ENCODE data around the gene MKRN2. TPM values are rescaled to one million over a fixed set of nuclear protein-coding genes. Genes with fewer than 3 reads are reported as not detected.

The MKRN2 gene
- total and polyA plus RNA-seq, 7 donors = 17.2 to 35.5 (median 21.2) TPM

GRCh38 chr3:12585181-12585580, 28.3 kb downstream of the MKRN2 start:
- Histone ChIP-seq H3K36me3 (ENCODE audit: insufficient read depth in 1 of 2, low read depth in 1 of 2) (peaks cover 3 to 98% of the 10 kb centered on the region in 2 donors), H3K9me3 (no peaks in the 10 kb centered on the region)

GRCh38 chr3:12585970-12586369, 29.1 kb downstream of the MKRN2 start:
- no peaks in the 10 kb centered on the region for H3K27me3 ChIP-seq (ENCODE audit: insufficient read depth in 3 of 3, low read length in 2 of 3)
- 43 to 58% (median 51%) methylated on average over 5 of the region's 5 CpGs for WGBS, 3 donors
- intact Hi-C loops (cut with DNase I) = no loop called here
- DNase-seq (no peak), ATAC-seq (no peak)
- peaks cover 24% of the 10 kb centered on the region for H3K4me1 ChIP-seq
- H3K4me3 ChIP-seq = no peak overlapping the region
- TF ChIP-seq, protein P1, sequence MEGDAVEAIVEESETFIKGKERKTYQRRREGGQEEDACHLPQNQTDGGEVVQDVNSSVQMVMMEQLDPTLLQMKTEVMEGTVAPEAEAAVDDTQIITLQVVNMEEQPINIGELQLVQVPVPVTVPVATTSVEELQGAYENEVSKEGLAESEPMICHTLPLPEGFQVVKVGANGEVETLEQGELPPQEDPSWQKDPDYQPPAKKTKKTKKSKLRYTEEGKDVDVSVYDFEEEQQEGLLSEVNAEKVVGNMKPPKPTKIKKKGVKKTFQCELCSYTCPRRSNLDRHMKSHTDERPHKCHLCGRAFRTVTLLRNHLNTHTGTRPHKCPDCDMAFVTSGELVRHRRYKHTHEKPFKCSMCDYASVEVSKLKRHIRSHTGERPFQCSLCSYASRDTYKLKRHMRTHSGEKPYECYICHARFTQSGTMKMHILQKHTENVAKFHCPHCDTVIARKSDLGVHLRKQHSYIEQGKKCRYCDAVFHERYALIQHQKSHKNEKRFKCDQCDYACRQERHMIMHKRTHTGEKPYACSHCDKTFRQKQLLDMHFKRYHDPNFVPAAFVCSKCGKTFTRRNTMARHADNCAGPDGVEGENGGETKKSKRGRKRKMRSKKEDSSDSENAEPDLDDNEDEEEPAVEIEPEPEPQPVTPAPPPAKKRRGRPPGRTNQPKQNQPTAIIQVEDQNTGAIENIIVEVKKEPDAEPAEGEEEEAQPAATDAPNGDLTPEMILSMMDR (IDR thresholded peaks at IDR 0.05) = no peak
- H3K27ac ChIP-seq = peak overlapping the region; percentile 64
- H3K9me3 ChIP-seq = no peaks in the 10 kb centered on the region
- H3K36me3 ChIP-seq (ENCODE audit: insufficient read depth in 1 of 2, low read depth in 1 of 2) = peaks cover 3 to 98% of the 10 kb centered on the region in 2 donors

More at GRCh38 chr3:12585181-12585580, 28.3 kb downstream of the MKRN2 start:
- 83 to 88% (median 84%) methylated on average over 3 of the region's 3 CpGs for WGBS, 3 donors
- intact Hi-C loops (cut with DNase I) = no loop called here
- DNase-seq = no peak
- Histone ChIP-seq H3K27me3 (ENCODE audit: insufficient read depth in 3 of 3, low read length in 2 of 3) (no peaks in the 10 kb centered on the region), H3K27ac (peak overlapping the region; percentile 64), H3K4me1 (peaks cover 24% of the 10 kb centered on the region), H3K4me3 (no peak overlapping the region)
- TF ChIP-seq, protein P1 (IDR thresholded peaks at IDR 0.05) = no peak
- no peak for ATAC-seq

- no peaks in the 10 kb centered on the region for H3K9me3 ChIP-seq
- TF ChIP-seq, protein P1 (IDR thresholded peaks at IDR 0.05) = no peak
- no peak overlapping the region for H3K4me3 ChIP-seq
- intact Hi-C loops (cut with DNase I) = no loop called here
- WGBS, 3 donors = 46 to 65% (median 53%) methylated on average over 3 of the region's 3 CpGs
- ATAC-seq (peak in 3 of 4 donors; percentile 40 to 49 (median 47)), DNase-seq (no peak)
- H3K27me3 ChIP-seq (ENCODE audit: insufficient read depth in 3 of 3, low read length in 2 of 3) = no peaks in the 10 kb centered on the region
- H3K27ac ChIP-seq = peak overlapping the region; percentile 64
- peaks cover 3 to 98% of the 10 kb centered on the region in 2 donors for H3K36me3 ChIP-seq (ENCODE audit: insufficient read depth in 1 of 2, low read depth in 1 of 2)
- peaks cover 24% of the 10 kb centered on the region for H3K4me1 ChIP-seq
Observed at GRCh38 chr3:12586403-12586802, 29.5 kb downstream of the MKRN2 start.

DNA sequence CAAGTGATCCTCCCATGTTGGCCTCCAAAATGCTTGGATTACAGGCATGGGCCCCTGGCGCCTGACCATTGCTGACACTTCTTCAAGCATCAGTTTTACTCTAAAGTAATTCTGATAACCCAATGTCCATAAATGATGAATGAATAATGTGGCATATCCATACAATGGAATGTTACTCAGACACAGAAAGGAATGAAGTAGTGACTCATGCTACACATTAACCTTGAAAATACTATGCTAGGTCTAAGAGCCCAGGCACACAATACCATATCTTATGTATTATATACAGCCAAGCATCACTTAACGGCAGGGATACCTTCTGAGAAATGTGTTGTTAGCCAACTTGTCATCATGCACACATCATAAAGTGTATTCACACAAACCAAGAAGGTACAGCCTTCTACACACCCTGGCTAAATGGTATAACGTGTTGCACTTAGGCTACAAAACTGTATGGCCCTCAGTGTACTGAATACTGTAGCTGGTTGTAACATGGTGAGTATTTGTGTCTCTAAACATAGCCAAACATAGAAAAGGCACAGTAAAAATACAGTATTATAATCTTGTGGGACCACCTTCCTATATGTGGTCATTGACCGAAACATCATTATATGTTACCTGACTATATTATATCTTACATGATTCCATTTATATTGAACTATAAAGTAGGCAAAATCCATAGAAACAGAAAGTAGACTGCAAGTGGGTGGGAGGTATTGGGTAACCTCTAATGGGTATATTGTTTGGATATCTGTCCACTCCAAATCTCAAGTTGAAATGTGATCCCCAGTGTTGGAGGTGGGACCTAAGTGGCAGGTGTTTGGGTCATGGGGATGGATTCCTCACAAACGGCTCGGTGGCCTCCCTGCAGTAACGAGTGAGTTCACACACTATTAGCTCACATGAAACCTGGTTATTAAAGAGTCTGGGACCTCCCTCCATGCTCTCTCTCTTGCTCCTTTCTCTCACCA, 31.4 kb downstream of the MKRN2 start:
- H3K36me3 ChIP-seq (ENCODE audit: insufficient read depth in 1 of 2, low read depth in 1 of 2) = peaks cover 3 to 98% of the 10 kb centered on the region in 2 donors
- peak overlapping the region; percentile 68 for H3K27ac ChIP-seq
- intact Hi-C loops (cut with DNase I) = no loop called here
- H3K9me3 ChIP-seq = no peaks in the 10 kb centered on the region
- H3K27me3 ChIP-seq (ENCODE audit: insufficient read depth in 3 of 3, low read length in 2 of 3) = no peaks in the 10 kb centered on the region
- ATAC-seq = peak in 3 of 4 donors; percentile 4 to 11 (median 7)
- no peak for DNase-seq
- peaks cover 24% of the 10 kb centered on the region for H3K4me1 ChIP-seq
- TF ChIP-seq, protein P1 (IDR thresholded peaks at IDR 0.05) = no peak
- WGBS, 3 donors = 59 to 65% (median 60%) methylated on average over 7 of the region's 7 CpGs
- no peak overlapping the region for H3K4me3 ChIP-seq
